B cell (primary cell): ENCODE data around the gene FGF6. TPM values are rescaled to one million over a fixed set of nuclear protein-coding genes. Genes with fewer than 3 reads are reported as not detected.

Source experiments
- ATAC-seq: fragments of 200-7000 bp; cut with Tn5 transposase; one replicate; pipeline ENCODE4 v1.10.0; 2021; ENCODE audit warnings: low read depth, mild to moderate bottlenecking, moderate number of reproducible peaks, moderate library complexity
- CTCF ChIA-PET: fragments of 350-600 bp; sonication (Branson Sonifier 250); formaldehyde crosslinking; loops from one replicate; lab custom pipeline; 2021; ENCODE audit warnings: antibody characterized with exemption, inconsistent platforms; lab: Charles Lee
- POLR2A ChIA-PET: fragments of 350-600 bp; sonication (Branson Sonifier 250); formaldehyde crosslinking; loops from one replicate; lab custom pipeline; 2021; ENCODE audit warnings: antibody characterized with exemption; lab: Charles Lee
- DNase-seq: peaks from one replicate; pipeline ENCODE4 v3.0.0; 2013
- H2AFZ ChIP-seq: 2 replicates; pipeline ENCODE4 v1.6.1; 2012; ENCODE audit warnings: mild to moderate bottlenecking, low read depth, low read length; ENCODE audit not compliant: insufficient read depth, poor library complexity, severe bottlenecking
- H3K27ac ChIP-seq, 2 donors: 1 replicate in 1 of 2; 2 replicates in 1 of 2; pipeline ENCODE4 v1.5.1; 2012 to 2013; ENCODE audit warnings: low read length in 2 of 2, mild to moderate bottlenecking in 2 of 2, moderate library complexity in 1 of 2
- H3K27me3 ChIP-seq, 4 experiments: fragments of 200-600 bp in 1 of 4; sonication (generic) in 1 of 4; replicated peaks in 1 of 4; 1 replicate in 2 of 4; 2 replicates in 2 of 4; pipeline versions ENCODE4 v1.6.1 to v1.7.0; 2013 to 2016; ENCODE audit warnings: low read length in 3 of 4, mild to moderate bottlenecking in 2 of 4, mixed read lengths in 1 of 4, moderate library complexity in 1 of 4; ENCODE audit not compliant: insufficient read depth in 4 of 4, control insufficient read depth in 3 of 4; ENCODE audit errors: control extremely low read depth in 1 of 4
- H3K36me3 ChIP-seq, 2 experiments: replicated peaks in 1 of 2; 1 replicate in 1 of 2; 2 replicates in 1 of 2; pipeline versions ENCODE4 v1.6.1 to v1.7.1; 2013; ENCODE audit warnings: low read length in 1 of 2; ENCODE audit not compliant: insufficient read depth in 2 of 2, control insufficient read depth in 1 of 2; ENCODE audit errors: control extremely low read depth in 1 of 2, extremely low read depth in 1 of 2
- H3K4me1 ChIP-seq, 2 donors: fragments of 200-600 bp in 1 of 2; sonication (generic) in 1 of 2; 1 replicate in 1 of 2; 2 replicates in 1 of 2; pipeline versions ENCODE4 v1.5.1 to v1.6.1; 2013 to 2017; ENCODE audit warnings: low read length in 2 of 2; ENCODE audit not compliant: control insufficient read depth in 2 of 2, insufficient read depth in 2 of 2
- H3K4me2 ChIP-seq: replicated peaks from 2 replicates; pipeline ENCODE3; 2012; ENCODE audit warnings: mild to moderate bottlenecking, low read depth, low read length; ENCODE audit not compliant: poor library complexity, severe bottlenecking
- H3K4me3 ChIP-seq, 5 experiments: fragments of 200-600 bp in 1 of 5; sonication (generic) in 1 of 5; 1 replicate in 3 of 5; 2 replicates in 2 of 5; pipeline versions ENCODE4 v1.5.1 to v1.7.0; 2011 to 2016; ENCODE audit warnings: low read length in 4 of 5, mild to moderate bottlenecking in 4 of 5, low read depth in 2 of 5, control low read depth in 1 of 5, moderate library complexity in 1 of 5; ENCODE audit not compliant: insufficient read depth in 1 of 5; ENCODE audit errors: control extremely low read depth in 1 of 5, extremely low read depth in 1 of 5
- H3K79me2 ChIP-seq: fragments of 200-600 bp; sonication (generic); one replicate; pipeline ENCODE4 v1.6.0; 2016; ENCODE audit warnings: low read length; ENCODE audit not compliant: control insufficient read depth, insufficient read depth
- H3K9ac ChIP-seq: fragments of 200-600 bp; sonication (generic); 2 replicates; pipeline ENCODE4 v1.6.1; 2017; ENCODE audit warnings: mild to moderate bottlenecking, low read length, moderate library complexity
- H3K9me3 ChIP-seq, 3 donors: one replicate each; pipeline versions ENCODE4 v1.6.1 to v1.7.1; 2013; ENCODE audit warnings: low read length in 2 of 3; ENCODE audit not compliant: control insufficient read depth in 2 of 3, insufficient read depth in 1 of 3; ENCODE audit errors: control extremely low read depth in 1 of 3
- H4K20me1 ChIP-seq: 2 replicates; pipeline ENCODE4 v1.6.0; 2012; ENCODE audit warnings: mild to moderate bottlenecking, low read length; ENCODE audit not compliant: insufficient read depth, control insufficient read depth, poor library complexity, severe bottlenecking
- H3K27ac Mint-ChIP-seq: one replicate; pipeline ENCODE4 v1.8.0; 2021; ENCODE audit warnings: mixed read lengths
- H3K27me3 Mint-ChIP-seq: one replicate; pipeline ENCODE4 v1.8.0; 2021; ENCODE audit warnings: mixed read lengths
- H3K4me1 Mint-ChIP-seq: one replicate; pipeline ENCODE4 v1.8.0; 2021; ENCODE audit warnings: mixed read lengths
- H3K4me3 Mint-ChIP-seq: one replicate; pipeline ENCODE4 v1.8.0; 2021; ENCODE audit warnings: mixed read lengths
- H3K9me3 Mint-ChIP-seq: one replicate; pipeline ENCODE4 v1.8.0; 2022; ENCODE audit warnings: mixed read lengths; ENCODE audit not compliant: insufficient read depth
- CTCF ChIP-seq: fragments of 200-600 bp; IDR thresholded peaks from one replicate; pipeline ENCODE4 v1.8.0; 2022; ENCODE audit warnings: antibody characterized with exemption, mild to moderate bottlenecking
- EZH2 ChIP-seq: IDR thresholded peaks from 2 replicates; pipeline ENCODE4 v1.6.1; 2012; ENCODE audit warnings: borderline replicate concordance, low read depth, mild to moderate bottlenecking, moderate library complexity, low read length; ENCODE audit not compliant: insufficient read depth, poor library complexity, severe bottlenecking
- WGBS: methylation state at CpG from one replicate; pipeline ENCODE4 v1.1.5; 2013; ENCODE audit warnings: missing lambda C conversion rate; ENCODE audit not compliant: insufficient coverage; 5-methylcytosine and 5-hydroxymethylcytosine counted together
- intact Hi-C: fragments of 100-400 bp; cut with micrococcal nuclease; formaldehyde crosslinking; loops from one replicate; pipeline ENCODE4 v1.10.0; 2022
- polyA plus RNA-seq: library from polyadenylated mRNA; depleted of rRNA; stranded (reverse); fragments of >200 nt; gene quantifications from 2 replicates; pipeline ENCODE4 v1.2.3, GENCODE V29; 2012
- total RNA-seq, 2 donors: library from RNA; stranded (reverse); fragments of 120-200 nt in 1 of 2; gene quantifications; 1 replicate in 1 of 2; 2 replicates in 1 of 2; pipeline versions ENCODE4 v1.2.3 to v1.2.4, GENCODE V29; 2013 to 2022

The FGF6 gene
- total and polyA plus RNA-seq, 2 donors (not counting 1 experiment from before 2014, with no cell fraction given): not detected

- H3K36me3 ChIP-seq: peaks cover 6 to 26% of the 10 kb centered on the region in 2 experiments
- no peaks in the 10 kb centered on the region for H4K20me1 ChIP-seq
- H3K9ac ChIP-seq: no peak overlapping the region
- H3K9me3 Mint-ChIP-seq: no peaks in the 10 kb centered on the region
- H3K27ac ChIP-seq: no peak overlapping the region
- ChIA-PET CTCF (no interaction called here), POLR2A (no interaction called here)
- ATAC-seq (no peak), DNase-seq (no peak)
- H3K4me2 ChIP-seq: no peak overlapping the region
- intact Hi-C loops: no loop called here
- H3K4me3 ChIP-seq: no peak overlapping the region
- no peaks in the 10 kb centered on the region for H3K79me2 ChIP-seq
- TF ChIP-seq CTCF (no peak), EZH2 (no peak)
- H3K4me1 ChIP-seq: peaks cover 0 to 2% of the 10 kb centered on the region in 2 donors
- H3K4me1 Mint-ChIP-seq: peaks cover 6% of the 10 kb centered on the region
- no peak overlapping the region for H3K4me3 Mint-ChIP-seq
- H3K27ac Mint-ChIP-seq: no peak overlapping the region
- no peaks in the 10 kb centered on the region for H3K9me3 ChIP-seq
- H2AFZ ChIP-seq: no peak overlapping the region
- WGBS: no CpG with 5 or more reads among the region's 2 CpGs
- no peaks in the 10 kb centered on the region for H3K27me3 ChIP-seq
- no peaks in the 10 kb centered on the region for H3K27me3 Mint-ChIP-seq
Measured at GRCh38 chr12:4489556-4489955, 43.9 kb upstream of the FGF6 start.

DNA sequence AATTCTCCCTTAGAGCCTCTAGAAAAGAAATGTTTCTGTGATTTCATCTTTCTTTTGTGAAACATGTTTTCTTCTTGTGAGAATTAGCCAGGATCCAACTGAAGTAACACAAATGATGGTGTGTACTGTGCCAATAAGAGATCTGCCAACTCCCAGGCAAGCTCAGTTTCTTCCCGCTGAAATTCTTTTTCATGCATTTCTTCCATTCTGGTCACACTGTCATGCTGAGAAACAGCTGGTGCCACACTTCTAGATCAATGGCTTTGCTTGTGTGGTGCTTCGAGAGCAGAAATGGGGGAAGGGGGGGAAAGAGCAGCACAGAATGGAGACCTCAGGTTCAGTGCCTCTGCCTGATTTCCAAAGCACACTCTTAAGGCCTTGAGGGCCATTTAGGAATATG, 41.4 kb upstream of the FGF6 start:
- no peak for ATAC-seq
- ChIA-PET POLR2A (no interaction called here), CTCF (no interaction called here)
- Mint-ChIP-seq H3K27ac (no peak overlapping the region), H3K4me3 (no peak overlapping the region), H3K4me1 (peaks cover 9% of the 10 kb centered on the region), H3K27me3 (no peaks in the 10 kb centered on the region), H3K9me3 (no peaks in the 10 kb centered on the region)
- peaks cover 0 to 2% of the 10 kb centered on the region in 2 donors for H3K4me1 ChIP-seq
- TF ChIP-seq EZH2: no peak
- no peak for TF ChIP-seq CTCF
- no peak overlapping the region for H3K4me3 ChIP-seq
- H3K9ac ChIP-seq: no peak overlapping the region
- H3K27ac ChIP-seq: no peak overlapping the region
- H3K4me2 ChIP-seq: no peak overlapping the region
- H2AFZ ChIP-seq: no peak overlapping the region
- H3K79me2 ChIP-seq: no peaks in the 10 kb centered on the region
- peaks cover 4 to 26% of the 10 kb centered on the region in 2 experiments for H3K36me3 ChIP-seq
- no peaks in the 10 kb centered on the region for H3K27me3 ChIP-seq
- H4K20me1 ChIP-seq: no peaks in the 10 kb centered on the region
- 100% methylated on average over 1 of the region's 2 CpGs for WGBS
- DNase-seq: no peak
- intact Hi-C loops: no loop called here
- H3K9me3 ChIP-seq: no peaks in the 10 kb centered on the region
